Kidney epithelial cell (primary cell): ENCODE data around the gene TMEM252. TPM values are rescaled to one million over a fixed set of nuclear protein-coding genes. Genes with fewer than 3 reads are reported as not detected.

ENCODE experiments used
- DNase-seq: peaks from one replicate; pipeline ENCODE4 v3.0.0-alpha.2; 2010; ENCODE audit warnings: low read depth
- H3K27me3 ChIP-seq: 2 replicates; pipeline ENCODE4 v1.6.0; 2011; ENCODE audit warnings: low read length; ENCODE audit not compliant: control insufficient read depth, insufficient read depth
- H3K36me3 ChIP-seq: 2 replicates; pipeline ENCODE4 v1.5.1; 2011; ENCODE audit warnings: low read length; ENCODE audit not compliant: control insufficient read depth, insufficient read depth
- H3K4me3 ChIP-seq: 2 replicates; pipeline ENCODE4 v1.5.1; 2011; ENCODE audit warnings: low read depth, mild to moderate bottlenecking, control low read depth, low read length
- CTCF ChIP-seq: IDR thresholded peaks from 2 replicates; pipeline ENCODE4 v1.5.1; 2011; ENCODE audit warnings: mild to moderate bottlenecking, moderate library complexity, low read length, control low read depth, inconsistent platforms; ENCODE audit not compliant: insufficient read depth, poor library complexity, severe bottlenecking
- total RNA-seq: library from RNA; depleted of rRNA; stranded (reverse); fragments of >200 nt; gene quantifications from 2 replicates; pipeline ENCODE4 v1.2.3, GENCODE V29; 2015

The TMEM252 gene
- total RNA-seq, 1 donor from 2014 or later: not detected

GRCh38 chr9:68522954-68523353, 17.7 kb downstream of the TMEM252 start:
- H3K27me3 ChIP-seq: no peaks in the 10 kb centered on the region
- no peak overlapping the region for H3K4me3 ChIP-seq
- TF ChIP-seq CTCF: no peak
- no peaks in the 10 kb centered on the region for H3K36me3 ChIP-seq
- DNase-seq: no peak

GRCh38 chr9:68522131-68522530, 18.6 kb downstream of the TMEM252 start:
- no peak for DNase-seq
- Histone ChIP-seq H3K27me3 (no peaks in the 10 kb centered on the region), H3K36me3 (no peaks in the 10 kb centered on the region), H3K4me3 (no peak overlapping the region)
- TF ChIP-seq CTCF: no peak

GRCh38 chr9:68515326-68516017, 25.2 kb downstream of the TMEM252 start:
- no peak for DNase-seq

GRCh38 chr9:68513981-68514380, 26.7 kb downstream of the TMEM252 start:
- no peak for TF ChIP-seq CTCF
- DNase-seq: no peak
- H3K4me3 ChIP-seq: no peak overlapping the region
- no peaks in the 10 kb centered on the region for H3K36me3 ChIP-seq
- H3K27me3 ChIP-seq: no peaks in the 10 kb centered on the region

More at GRCh38 chr9:68515326-68516017, 25.2 kb downstream of the TMEM252 start:
- no peaks in the 10 kb centered on the region for H3K36me3 ChIP-seq
- TF ChIP-seq CTCF: no peak
- H3K27me3 ChIP-seq: no peaks in the 10 kb centered on the region
- H3K4me3 ChIP-seq: no peak overlapping the region

GRCh38 chr9:68513385-68513784, 27.3 kb downstream of the TMEM252 start:
- Histone ChIP-seq H3K36me3 (no peaks in the 10 kb centered on the region), H3K27me3 (no peaks in the 10 kb centered on the region), H3K4me3 (no peak overlapping the region)
- DNase-seq: no peak
- TF ChIP-seq CTCF: no peak

- DNase-seq: no peak
- Histone ChIP-seq H3K4me3 (no peak overlapping the region), H3K36me3 (no peaks in the 10 kb centered on the region), H3K27me3 (no peaks in the 10 kb centered on the region)
- TF ChIP-seq CTCF: no peak
Observed at GRCh38 chr9:68509689-68510088, 31.0 kb downstream of the TMEM252 start.
